Endothelial cell of umbilical vein (primary cell): ENCODE results near the gene ANKRD45.

Experiments
- EZH2 ChIP-seq: IDR thresholded peaks from 2 replicates; pipeline ENCODE4 v1.6.1; 2012; ENCODE audit warnings: borderline replicate concordance, low read depth, mild to moderate bottlenecking, moderate library complexity, low read length, inconsistent platforms; ENCODE audit not compliant: severe bottlenecking
- JUN ChIP-seq: IDR thresholded peaks from 2 replicates; pipeline ENCODE4 v1.6.1; 2011; ENCODE audit warnings: borderline replicate concordance, low read depth; ENCODE audit not compliant: insufficient read length, insufficient read depth
- MYC ChIP-seq: IDR thresholded peaks from one replicate; pipeline ENCODE4 v1.6.1; 2011; ENCODE audit warnings: mild to moderate bottlenecking, low read depth, low read length
- POLR2A ChIP-seq: IDR thresholded peaks from 2 replicates; pipeline ENCODE4 v1.6.1; 2012; ENCODE audit warnings: low read depth, mild to moderate bottlenecking, control low read depth, low read length
- POLR2AphosphoS5 ChIP-seq: IDR thresholded peaks from 2 replicates; pipeline ENCODE4 v1.6.1; 2012; ENCODE audit warnings: low read depth, mild to moderate bottlenecking, control low read depth, low read length, moderate library complexity; ENCODE audit not compliant: insufficient read depth
- TF ChIP-seq, protein P1 (sequence below): IDR thresholded peaks from 2 replicates; pipeline ENCODE4 v1.6.1; 2011; ENCODE audit not compliant: insufficient read depth, insufficient read length
- TF ChIP-seq, protein P2 (sequence below), 2 donors: IDR thresholded peaks; 1 replicate in 1 of 2; 2 replicates in 1 of 2; pipeline ENCODE4 v1.5.1; 2011; ENCODE audit warnings: low read length in 2 of 2, mild to moderate bottlenecking in 2 of 2, moderate library complexity in 2 of 2, control low read depth in 1 of 2, inconsistent platforms in 1 of 2, low read depth in 1 of 2; ENCODE audit not compliant: insufficient read depth in 1 of 2; ENCODE audit errors: extremely low read depth in 1 of 2

- no peak for TF ChIP-seq POLR2AphosphoS5
- TF ChIP-seq, protein P1, sequence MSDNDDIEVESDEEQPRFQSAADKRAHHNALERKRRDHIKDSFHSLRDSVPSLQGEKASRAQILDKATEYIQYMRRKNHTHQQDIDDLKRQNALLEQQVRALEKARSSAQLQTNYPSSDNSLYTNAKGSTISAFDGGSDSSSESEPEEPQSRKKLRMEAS: no peak
- TF ChIP-seq, protein P2, sequence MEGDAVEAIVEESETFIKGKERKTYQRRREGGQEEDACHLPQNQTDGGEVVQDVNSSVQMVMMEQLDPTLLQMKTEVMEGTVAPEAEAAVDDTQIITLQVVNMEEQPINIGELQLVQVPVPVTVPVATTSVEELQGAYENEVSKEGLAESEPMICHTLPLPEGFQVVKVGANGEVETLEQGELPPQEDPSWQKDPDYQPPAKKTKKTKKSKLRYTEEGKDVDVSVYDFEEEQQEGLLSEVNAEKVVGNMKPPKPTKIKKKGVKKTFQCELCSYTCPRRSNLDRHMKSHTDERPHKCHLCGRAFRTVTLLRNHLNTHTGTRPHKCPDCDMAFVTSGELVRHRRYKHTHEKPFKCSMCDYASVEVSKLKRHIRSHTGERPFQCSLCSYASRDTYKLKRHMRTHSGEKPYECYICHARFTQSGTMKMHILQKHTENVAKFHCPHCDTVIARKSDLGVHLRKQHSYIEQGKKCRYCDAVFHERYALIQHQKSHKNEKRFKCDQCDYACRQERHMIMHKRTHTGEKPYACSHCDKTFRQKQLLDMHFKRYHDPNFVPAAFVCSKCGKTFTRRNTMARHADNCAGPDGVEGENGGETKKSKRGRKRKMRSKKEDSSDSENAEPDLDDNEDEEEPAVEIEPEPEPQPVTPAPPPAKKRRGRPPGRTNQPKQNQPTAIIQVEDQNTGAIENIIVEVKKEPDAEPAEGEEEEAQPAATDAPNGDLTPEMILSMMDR (IDR thresholded peaks at IDR 0.05; ENCODE audit: extremely low read depth in 1 of 2, insufficient read depth in 1 of 2, low read depth in 1 of 2, low read length in 2 of 2): no peak
- TF ChIP-seq POLR2A: no peak
- TF ChIP-seq EZH2: no peak
- TF ChIP-seq JUN: peak; percentile 28
- no peak for TF ChIP-seq MYC
Observed at GRCh38 chr1:173590557-173590956, 79.1 kb downstream of the ANKRD45 start.
